HEK293T (cell line): ENCODE data around the gene TWNK.
"Not testable (repeated sequence)": the region's sequence is repeated elsewhere in the genome, so short reads cannot be mapped to it uniquely, and the experiment has no call there.

Experiments
- CTCF ChIA-PET: fragments of 350-600 bp; formaldehyde crosslinking; extraction: SDS; loops from one replicate; lab custom pipeline; 2021; ENCODE audit warnings: antibody characterized with exemption, inconsistent platforms; lab: Yijun Ruan, JAX
- POLR2A ChIA-PET: fragments of 350-600 bp; formaldehyde crosslinking; extraction: SDS; loops from one replicate; lab custom pipeline; 2020; ENCODE audit warnings: antibody characterized with exemption, inconsistent platforms; lab: Yijun Ruan, JAX
- DNase-seq: peaks from one replicate; pipeline ENCODE4 v3.0.0; 2012; ENCODE audit warnings: mixed read lengths; ENCODE audit errors: extremely low spot score
- ARNT ChIP-seq: fragments of 450-650 bp; IDR thresholded peaks from 2 replicates; pipeline ENCODE4 v1.6.1; 2017; ENCODE audit warnings: mild to moderate bottlenecking
- BHLHE40 ChIP-seq: fragments of 450-650 bp; IDR thresholded peaks from 2 replicates; pipeline ENCODE4 v1.6.1; 2016; ENCODE audit warnings: mild to moderate bottlenecking, moderate library complexity, borderline replicate concordance
- CTBP1 ChIP-seq: fragments of 450-650 bp; IDR thresholded peaks from 2 replicates; pipeline ENCODE4 v1.6.1; 2016; ENCODE audit warnings: borderline replicate concordance
- ELF4 ChIP-seq: fragments of 450-650 bp; IDR thresholded peaks from 2 replicates; pipeline ENCODE4 v1.6.1; 2017; ENCODE audit warnings: antibody characterized with exemption
- FOXA1 ChIP-seq: fragments of 450-650 bp; IDR thresholded peaks from 2 replicates; pipeline ENCODE4 v1.6.1; 2016; ENCODE audit warnings: mild to moderate bottlenecking
- FOXK2 ChIP-seq: fragments of 450-650 bp; IDR thresholded peaks from 2 replicates; pipeline ENCODE4 v1.6.1; 2016; ENCODE audit warnings: mild to moderate bottlenecking
- FOXM1 ChIP-seq: fragments of 450-650 bp; IDR thresholded peaks from 2 replicates; pipeline ENCODE4 v1.6.1; 2017; ENCODE audit warnings: mild to moderate bottlenecking, borderline replicate concordance
- HDGF ChIP-seq: fragments of 450-650 bp; IDR thresholded peaks from 2 replicates; pipeline ENCODE4 v1.6.1; 2017; ENCODE audit warnings: antibody characterized with exemption, borderline replicate concordance
- L3MBTL2 ChIP-seq: fragments of 450-650 bp; conservative IDR thresholded peaks from 2 replicates; pipeline ENCODE4 v1.6.1; 2016; ENCODE audit warnings: mild to moderate bottlenecking
- LEF1 ChIP-seq: fragments of 450-650 bp; IDR thresholded peaks from 2 replicates; pipeline ENCODE4 v1.6.1; 2017; ENCODE audit warnings: mild to moderate bottlenecking, borderline replicate concordance
- NFRKB ChIP-seq: fragments of 450-650 bp; IDR thresholded peaks from 2 replicates; pipeline ENCODE4 v1.6.1; 2016; ENCODE audit warnings: mild to moderate bottlenecking, moderate library complexity
- PKNOX1 ChIP-seq: fragments of 450-650 bp; IDR thresholded peaks from 2 replicates; pipeline ENCODE4 v1.6.1; 2016
- SP1 ChIP-seq: fragments of 450-650 bp; IDR thresholded peaks from 2 replicates; pipeline ENCODE4 v1.6.1; 2017
- SUZ12 ChIP-seq: fragments of 450-650 bp; IDR thresholded peaks from 2 replicates; pipeline ENCODE4 v1.6.1; 2016; ENCODE audit warnings: mild to moderate bottlenecking
- TARDBP ChIP-seq: fragments of 450-650 bp; IDR thresholded peaks from 2 replicates; pipeline ENCODE4 v1.6.1; 2016
- ZNF384 ChIP-seq: fragments of 450-650 bp; IDR thresholded peaks from 2 replicates; pipeline ENCODE4 v1.6.1; 2016

The TWNK gene

GRCh38 chr10:100970914-100971811 is 16.2 kb upstream of the TWNK start:
- CTCF ChIA-PET: no interaction called here
- no peak for DNase-seq
- POLR2A ChIA-PET: interaction anchor here (0.8 kb wide), 1 partner anchor 14 kb away, joined by 3 read pairs; no protein-coding TSS in a partner anchor
- TF ChIP-seq LEF1 (no peak), PKNOX1 (no peak), ARNT (no peak), NFRKB (no peak), ELF4 (no peak), CTBP1 (no peak), HDGF (no peak), BHLHE40 (no peak), FOXK2 (no peak), ZNF384 (no peak), FOXM1 (no peak)

GRCh38 chr10:100972115-100972903 is 15.0 kb upstream of the TWNK start:
- CTCF ChIA-PET: no interaction called here
- TF ChIP-seq LEF1: no peak
- TF ChIP-seq FOXM1: no peak
- TF ChIP-seq PKNOX1: no peak
- no peak for TF ChIP-seq FOXK2
- TF ChIP-seq BHLHE40: no peak
- no peak for TF ChIP-seq ELF4
- TF ChIP-seq HDGF: no peak
- POLR2A ChIA-PET: interaction anchor here (1.0 kb wide), 1 partner anchor 25 kb away, joined by 3 read pairs; no protein-coding TSS in a partner anchor
- no peak for DNase-seq

DNA sequence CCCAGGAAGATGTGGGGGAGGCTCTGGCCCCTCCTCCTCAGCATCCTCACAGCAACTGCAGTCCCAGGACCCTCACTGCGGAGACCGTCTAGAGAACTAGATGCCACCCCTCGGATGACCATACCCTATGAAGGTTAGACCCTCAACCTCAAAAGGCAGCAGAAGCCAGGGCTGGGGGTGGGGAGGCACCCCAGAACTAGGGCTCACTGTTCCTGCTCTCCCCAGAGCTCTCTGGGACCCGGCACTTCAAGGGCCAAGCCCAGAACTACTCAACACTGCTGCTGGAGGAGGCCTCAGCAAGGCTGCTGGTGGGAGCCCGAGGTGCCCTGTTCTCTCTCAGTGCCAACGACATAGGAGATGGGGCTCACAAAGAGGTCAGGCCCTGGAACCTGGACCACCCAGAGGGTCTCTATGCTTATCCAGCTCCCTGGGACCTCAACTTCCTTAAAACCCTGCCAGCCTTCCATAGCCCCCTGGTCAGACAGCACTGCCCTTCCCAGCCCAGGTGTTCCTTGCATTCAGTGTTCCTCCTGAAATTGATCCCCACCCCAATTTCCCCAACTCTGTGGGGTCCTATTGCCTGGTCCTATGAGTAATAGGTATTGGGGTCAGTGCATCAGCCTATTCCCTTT is 14.3 kb upstream of the TWNK start:
- POLR2A ChIA-PET: interaction anchor here (1.0 kb wide), 1 partner anchor 24 kb away, joined by 3 read pairs; no protein-coding TSS in a partner anchor

GRCh38 chr10:100975397-100975796 is 11.9 kb upstream of the TWNK start:
- CTCF ChIA-PET, DNase-seq: not testable (repeated sequence)
- POLR2A ChIA-PET: interaction anchor here (1.9 kb wide), 1 partner anchor 10 kb away, joined by 5 read pairs; no protein-coding TSS in a partner anchor

More for the DNA sequence above, 14.3 kb upstream of the TWNK start:
- CTCF ChIA-PET: no interaction called here
- no peak for TF ChIP-seq FOXA1
- no peak for DNase-seq

GRCh38 chr10:100976906-100977305 is 10.4 kb upstream of the TWNK start:
- no peak for TF ChIP-seq SP1
- POLR2A ChIA-PET: no interaction called here
- no peak for DNase-seq
- CTCF ChIA-PET: no interaction called here

- no peak for DNase-seq
- TF ChIP-seq SUZ12: no peak
- no peak for TF ChIP-seq FOXK2
- TF ChIP-seq HDGF: no peak
- no peak for TF ChIP-seq ELF4
- no peak for TF ChIP-seq FOXA1
- no peak for TF ChIP-seq ZNF384
- TF ChIP-seq PKNOX1: no peak
- TF ChIP-seq FOXM1: no peak
- TF ChIP-seq ARNT: no peak
- no peak for TF ChIP-seq BHLHE40
- TF ChIP-seq TARDBP: no peak
- no peak for TF ChIP-seq NFRKB
- TF ChIP-seq SP1: no peak
- TF ChIP-seq L3MBTL2: no peak
- no peak for TF ChIP-seq CTBP1
- no peak for TF ChIP-seq LEF1
- ChIA-PET POLR2A (interaction anchor here (0.6 kb wide), 1 partner anchor 369 kb away, joined by 3 read pairs; no protein-coding TSS in a partner anchor), CTCF (no interaction called here)
Observed at GRCh38 chr10:100977436-100977835, 9.9 kb upstream of the TWNK start.
